Stimulated activated CD8-positive, alpha-beta memory T cell treated with anti-CD3 and anti-CD28 coated beads, Interleukin-2, amount 100 ng/mL, for 48 hours (primary cell): ENCODE measurements around the gene CD300LF.

Experiments used
- DNase-seq, 2 donors: peaks; one replicate each; pipeline ENCODE4 v3.0.0-alpha.2; 2020; ENCODE audit warnings: low read depth in 2 of 2

The CD300LF gene

DNA sequence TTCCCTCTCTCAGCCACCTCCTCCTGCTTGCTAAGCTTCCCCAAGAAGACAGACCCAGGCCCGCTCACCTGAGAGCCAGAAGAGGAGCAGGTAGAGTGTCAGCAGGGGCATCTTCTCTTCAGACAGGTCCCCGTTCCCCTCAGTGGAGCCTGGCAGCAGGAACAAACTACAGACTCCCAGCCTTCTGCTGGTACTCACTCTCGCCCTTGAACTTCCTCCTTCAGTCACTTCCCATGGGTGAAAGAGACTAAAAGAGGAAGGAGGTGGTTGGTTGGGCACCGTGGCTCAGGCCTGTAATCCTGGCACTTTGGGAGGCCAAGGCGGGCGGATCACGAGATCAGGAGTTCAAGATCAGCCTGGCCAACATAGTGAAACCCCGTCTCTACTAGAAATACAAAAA lies at the start of gene CD300LF:
Gene CD300LF (minus strand): TSS at position 168 of the 400 bp plus-strand sequence. CDS start 57 bp downstream, at position 111.
- DNase-seq: no peak

DNA sequence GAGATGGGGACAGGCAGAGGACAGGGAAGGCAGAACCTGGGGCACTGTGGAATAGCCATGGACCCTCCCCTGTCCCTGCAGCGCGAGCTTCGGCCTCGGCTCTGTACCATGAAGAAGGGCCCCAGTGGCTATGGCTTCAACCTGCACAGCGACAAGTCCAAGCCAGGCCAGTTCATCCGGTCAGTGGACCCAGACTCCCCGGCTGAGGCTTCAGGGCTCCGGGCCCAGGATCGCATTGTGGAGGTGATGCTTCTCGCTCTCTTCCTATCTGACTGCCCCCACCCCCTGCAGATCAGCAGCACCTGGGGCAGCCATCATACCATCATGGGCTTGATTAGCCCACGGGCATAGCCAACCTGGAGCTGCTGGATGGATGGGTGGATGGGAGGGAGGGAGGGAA lies 49.2 kb upstream of the CD300LF start:
- no peak for DNase-seq

DNA sequence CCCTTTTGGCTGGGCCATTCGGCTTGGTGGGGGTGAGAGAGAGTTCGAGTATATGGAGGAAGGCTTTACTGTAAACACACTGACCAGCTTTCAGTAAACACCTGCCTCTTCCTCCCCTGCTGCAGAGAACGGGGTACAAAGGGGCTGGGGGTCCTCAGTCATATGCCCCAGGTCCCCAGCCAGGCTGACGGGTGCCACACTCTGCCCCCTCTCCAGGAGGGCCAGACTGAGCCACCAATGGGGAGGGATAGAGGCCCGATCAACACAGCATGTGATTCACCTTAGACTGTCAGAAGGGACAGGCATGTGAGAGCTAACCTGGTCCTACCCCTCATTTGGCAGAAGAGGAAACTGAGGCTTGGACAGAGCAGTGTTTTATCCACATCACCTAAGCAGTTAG lies 48.7 kb upstream of the CD300LF start:
- no peak for DNase-seq

DNA sequence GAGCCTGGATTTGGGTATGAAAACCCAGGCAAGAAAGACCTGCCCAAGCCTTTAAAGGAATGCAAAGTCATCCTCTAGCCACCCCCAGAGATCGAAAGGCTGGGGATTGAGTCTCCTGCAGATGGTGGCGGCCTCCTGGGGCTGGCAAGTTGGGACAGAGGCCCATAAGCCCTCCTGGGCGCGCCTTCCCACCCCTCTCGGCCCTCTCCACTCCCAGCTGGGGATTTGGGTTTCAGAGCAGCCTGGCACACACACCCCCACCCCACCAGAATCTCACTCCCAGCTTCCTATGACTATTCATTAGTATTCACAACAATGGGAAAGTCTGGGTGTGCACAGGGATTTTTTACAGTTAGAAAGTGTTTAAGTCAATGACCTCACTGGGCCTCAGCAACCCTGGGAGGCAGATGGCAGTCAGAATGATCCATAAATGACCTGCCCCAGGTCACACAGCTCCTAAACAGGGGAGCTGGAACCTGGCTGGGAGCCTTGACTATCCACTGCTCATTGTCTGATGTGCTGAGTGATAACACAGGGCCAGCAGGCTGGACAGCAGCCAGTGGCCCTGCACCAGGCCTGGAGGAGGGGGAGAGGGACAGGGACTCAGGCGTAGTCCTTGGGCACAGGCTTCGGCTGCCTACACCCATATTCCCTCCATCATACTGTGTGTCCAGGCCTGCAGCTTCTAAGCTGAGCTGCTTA lies 47.8 kb upstream of the CD300LF start:
- DNase-seq: no peak

DNA sequence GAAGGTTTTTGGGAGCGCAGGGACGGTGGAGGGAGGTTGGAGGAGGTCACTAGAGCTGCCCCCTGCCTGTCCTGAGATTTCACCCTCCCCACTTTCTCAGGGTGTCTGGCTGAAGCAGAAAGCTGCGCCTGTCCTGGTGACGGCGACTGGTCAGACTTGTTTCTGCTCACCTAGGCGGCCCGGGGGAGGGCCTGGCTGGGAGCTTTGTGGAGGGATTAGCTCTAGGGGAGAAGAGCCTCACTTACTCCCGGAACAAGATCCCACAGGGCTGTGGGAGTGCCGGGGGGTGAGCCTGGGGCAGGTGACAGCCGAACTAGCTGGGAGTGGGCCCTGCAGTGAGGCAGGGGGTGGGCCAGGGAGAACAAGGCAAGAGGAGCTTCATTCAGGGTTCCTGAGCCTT lies 47.2 kb upstream of the CD300LF start:
- no peak for DNase-seq

DNA sequence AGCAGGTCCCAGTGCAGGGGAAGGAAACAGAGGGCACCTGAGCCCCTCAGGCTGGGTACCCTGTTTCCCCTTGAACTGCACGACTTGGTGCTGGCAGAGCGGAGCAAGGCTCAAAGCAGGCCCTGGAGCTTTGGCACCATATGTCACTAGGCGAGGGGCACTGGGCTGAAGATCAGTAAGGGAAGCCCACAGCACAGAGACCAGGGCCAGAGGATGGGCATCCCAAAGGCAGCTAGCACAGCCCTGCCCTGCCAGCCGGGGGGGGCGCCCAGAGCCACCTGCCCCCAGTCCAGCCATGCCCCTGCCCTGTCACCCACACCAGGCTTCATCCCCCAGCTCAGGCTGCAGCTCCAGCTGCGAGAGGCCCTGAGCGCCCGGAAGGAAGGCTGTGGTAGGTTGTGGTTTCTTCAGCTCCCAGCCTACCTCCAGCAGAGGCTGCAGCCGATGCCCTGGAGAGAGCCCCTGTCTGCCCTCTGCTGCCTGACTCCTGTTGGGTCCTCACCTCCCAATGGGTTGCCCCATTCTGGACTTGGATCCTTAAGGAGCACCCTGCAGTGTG lies 46.6 kb upstream of the CD300LF start:
- DNase-seq: peak in 1 of 2 donors; percentile 46

DNA sequence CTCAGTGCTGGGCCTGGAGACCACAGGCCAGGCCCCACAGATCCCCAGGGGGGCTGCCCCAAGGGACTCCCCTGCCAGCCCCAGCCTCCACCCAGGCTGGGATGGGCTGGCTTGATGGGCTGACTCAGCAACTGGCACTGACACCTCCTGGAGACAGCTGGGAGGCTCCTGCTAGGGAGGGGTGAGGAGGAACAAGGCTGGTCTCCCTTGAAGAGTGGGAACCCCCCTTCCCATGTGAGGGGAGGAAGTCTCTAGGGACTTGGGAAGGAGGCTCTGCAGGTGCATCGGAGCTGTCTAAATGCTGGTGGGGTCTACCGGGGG lies 46.1 kb upstream of the CD300LF start:
- DNase-seq: no peak

DNA sequence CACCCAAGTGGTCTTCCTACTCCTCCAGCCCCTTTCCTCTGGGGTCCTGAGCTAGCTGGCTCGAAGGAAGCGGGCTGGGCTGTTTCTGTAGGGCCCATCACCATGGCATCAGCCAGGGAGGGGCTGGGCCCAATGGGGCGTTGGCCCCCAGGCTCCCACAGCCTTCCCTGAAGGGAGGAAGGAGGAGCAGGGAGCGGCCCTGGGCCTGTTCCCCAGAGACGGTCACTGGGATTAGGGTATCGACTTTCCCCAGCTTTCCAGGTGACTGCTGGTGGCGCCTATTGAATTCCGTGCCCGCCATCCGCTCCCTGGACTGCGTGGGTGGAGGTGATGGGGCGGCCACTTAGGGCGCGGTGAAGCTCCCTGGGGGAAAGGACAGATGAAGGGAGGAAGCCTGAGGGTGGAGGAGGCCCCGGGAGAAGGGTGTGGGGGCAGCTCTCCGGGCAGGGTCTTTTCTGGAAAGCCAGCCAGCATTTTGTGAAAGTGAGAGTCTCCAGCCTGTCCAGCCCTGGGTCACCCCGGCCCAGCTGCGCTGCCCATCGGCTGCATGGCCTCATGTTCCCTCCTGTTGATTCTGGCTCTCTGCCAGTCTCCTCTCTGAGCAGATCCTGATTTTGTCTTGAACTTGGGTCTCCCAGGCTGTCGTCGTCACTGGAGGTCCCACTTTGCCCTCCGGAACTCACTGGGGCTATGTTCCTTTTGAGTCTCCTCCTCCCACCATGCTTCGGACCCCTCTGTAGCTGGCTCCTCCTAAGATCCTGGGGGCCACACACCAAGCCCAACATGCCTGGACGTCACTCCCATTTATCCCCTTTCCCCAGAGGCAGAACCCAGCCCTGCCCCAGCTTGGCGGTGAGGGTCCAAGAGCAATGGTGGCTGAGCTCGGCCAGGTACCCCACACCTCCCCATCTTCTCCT lies 45.5 kb upstream of the CD300LF start:
- DNase-seq: no peak

DNA sequence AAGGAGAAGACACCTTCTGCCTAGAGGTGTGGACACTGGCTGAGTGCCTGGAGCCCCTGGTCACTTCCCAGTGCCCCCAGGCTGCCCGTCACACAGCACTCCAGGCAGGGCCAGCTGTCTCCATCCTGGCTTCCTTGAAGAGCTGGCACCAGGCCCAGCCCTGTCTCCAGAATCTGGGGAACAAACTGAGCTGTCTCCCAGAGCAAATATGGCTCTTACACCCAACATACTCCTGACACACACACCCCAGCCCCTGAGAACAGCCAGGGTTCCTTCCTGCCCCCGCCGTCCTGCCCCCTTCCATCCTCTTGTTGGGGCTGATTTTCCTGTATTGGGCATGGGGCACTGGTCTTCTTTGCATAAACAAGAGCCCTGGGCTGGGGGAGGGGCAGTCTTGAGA lies 44.8 kb upstream of the CD300LF start:
- no peak for DNase-seq

DNA sequence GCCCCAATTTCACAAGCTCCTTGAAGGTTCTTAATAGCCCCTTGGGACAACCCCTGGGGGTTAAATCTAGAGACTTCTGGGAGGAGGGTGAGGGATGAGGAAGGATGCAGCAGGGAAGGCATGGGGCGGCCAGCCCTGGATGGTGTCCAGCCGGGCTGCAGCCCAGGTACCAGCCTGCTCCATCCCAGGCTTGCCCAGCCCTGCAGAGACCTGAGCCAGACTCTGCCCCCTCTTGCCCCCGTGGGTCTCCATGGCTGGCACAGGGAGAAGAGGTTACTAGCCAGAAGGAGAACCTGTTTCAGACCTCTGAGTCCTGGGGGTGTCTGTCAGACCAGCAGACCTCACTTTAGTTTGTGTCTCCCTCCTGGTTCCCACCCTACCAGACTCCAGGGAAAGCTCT lies 44.2 kb upstream of the CD300LF start:
- no peak for DNase-seq

DNA sequence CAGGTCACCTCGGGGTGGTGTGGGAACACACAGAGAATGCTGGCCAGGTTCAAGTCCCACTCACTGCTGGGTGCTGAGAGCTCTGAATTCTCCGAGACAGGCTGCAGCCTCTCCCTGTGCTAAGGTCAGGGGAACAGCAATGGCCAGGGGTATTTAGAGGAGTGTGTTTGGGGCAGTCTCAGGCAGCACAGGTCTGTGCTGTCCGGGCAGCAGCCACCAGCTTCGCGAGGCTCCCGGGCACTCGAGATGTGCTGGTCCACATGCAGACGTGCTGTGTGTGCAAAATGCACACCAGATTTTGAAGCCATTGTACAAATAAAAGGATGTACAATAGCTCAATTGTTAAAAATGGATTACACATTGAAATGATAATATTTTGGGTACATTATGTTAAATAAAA lies 42.8 kb upstream of the CD300LF start:
- no peak for DNase-seq

DNA sequence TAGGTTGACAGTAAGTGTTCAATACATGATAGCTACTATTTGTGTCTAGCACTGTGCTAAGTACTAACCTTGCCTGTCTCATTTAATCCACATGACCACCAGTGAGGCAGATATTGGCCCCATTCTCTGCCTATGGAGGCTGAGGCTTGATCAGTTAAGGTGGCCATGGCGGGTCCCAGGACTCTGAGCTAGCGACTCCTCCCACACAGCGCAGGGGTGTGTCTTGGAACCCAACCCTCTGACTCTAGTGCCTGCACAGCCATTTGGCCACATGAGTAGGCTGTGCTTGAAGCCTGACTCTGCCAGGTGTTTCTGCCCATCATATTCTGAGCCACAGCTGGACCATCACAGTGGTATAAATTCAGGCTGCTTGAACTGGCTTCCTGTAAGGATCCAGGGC lies 42.1 kb upstream of the CD300LF start:
- no peak for DNase-seq

DNA sequence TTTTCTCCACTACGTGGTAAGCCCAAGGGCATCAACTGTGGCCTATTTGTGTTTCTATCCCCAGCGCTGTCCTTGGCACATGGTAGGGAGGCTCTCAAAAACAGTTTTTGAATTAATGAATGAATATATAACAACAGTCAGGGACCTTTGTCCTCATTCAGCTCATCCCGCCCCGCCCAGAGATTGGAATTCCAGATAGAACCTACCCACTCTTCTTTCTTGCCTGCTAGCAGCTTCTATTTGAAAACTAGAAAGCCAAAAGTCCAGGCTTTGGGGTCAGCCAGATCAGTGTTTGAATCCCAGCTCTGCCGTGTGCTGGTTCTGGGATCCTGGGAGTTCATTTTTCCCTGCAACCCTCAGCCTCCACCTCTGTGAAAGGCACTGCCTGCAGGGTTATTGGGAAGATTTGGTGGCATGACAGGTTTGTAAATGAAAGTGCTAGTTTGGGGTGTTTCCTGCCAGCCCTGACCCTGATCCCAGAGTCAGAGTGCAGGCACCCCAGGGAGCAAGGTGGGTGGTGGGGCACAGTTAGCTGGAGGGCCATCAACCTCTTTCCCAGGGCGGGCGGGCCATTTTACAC lies 40.2 kb upstream of the CD300LF start:
- DNase-seq: no peak

DNA sequence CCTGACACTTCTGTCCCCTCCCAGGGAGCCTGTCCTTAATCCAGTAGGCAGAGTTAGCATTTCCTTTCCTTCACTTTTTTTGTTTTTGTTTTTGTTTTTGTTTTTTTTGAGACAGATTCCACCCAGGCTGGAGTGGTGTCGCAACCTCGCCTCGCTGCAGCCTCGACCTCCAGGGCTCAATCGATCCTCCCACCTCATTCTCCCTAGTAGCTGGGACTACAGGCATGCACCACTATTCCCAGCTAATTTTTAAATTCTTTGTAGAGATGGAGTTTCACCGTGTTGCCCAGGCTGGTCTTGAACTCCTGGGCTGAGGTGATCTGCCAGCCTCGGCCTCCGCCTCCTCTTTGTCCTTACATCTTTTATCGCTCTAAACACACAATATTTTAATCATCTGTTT lies 39.7 kb upstream of the CD300LF start:
- DNase-seq: no peak

DNA sequence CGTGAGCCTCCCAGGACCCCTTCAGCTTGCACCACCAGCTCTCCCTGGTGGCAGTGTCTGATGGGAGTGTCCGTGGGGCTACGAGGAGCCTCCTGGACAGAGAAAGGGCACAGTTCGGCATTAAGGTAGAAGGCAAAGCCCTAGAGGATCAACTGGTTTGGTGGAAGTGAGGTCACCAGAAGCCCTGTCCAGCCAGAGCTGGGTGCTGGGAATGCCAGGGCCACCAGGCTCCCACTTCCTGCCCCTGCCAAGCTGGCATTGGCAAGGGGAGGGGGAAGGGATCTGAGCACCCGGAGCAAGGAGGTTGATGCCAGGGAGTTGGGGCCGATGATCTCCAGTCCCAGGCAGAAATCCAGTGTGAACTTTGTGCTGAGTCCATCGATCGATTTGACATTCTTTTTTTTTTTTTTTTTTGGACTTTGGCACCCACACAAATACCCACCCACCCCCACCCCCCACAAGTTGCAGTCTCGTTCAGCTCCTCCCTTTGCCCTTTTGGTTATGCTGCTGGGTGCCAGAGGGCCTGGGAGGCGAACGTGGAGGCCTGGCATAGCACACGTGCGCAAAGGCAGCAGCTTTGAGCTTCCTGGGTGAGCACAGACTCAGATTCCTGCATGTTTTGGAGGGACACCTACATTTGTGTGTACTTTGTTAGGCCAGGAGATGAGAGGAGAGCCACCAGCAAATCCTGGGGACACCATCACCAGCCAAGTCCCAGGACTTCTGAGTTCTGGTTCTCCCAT lies 37.8 kb upstream of the CD300LF start:
- DNase-seq: no peak

DNA sequence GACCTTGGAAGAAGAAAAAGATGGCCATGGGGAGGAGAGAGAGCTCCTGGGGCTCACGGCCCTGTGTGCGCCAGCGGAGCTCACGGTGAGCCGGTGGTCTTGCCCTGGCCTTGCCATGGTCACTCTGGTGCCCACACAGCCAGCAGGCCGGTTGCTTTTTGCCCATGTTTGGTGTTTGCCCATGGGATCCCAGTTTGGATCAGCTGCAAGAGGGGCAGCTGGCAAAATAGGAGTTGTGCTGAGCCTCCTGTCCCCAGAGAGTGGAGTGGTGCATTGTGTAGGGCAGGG lies 37.3 kb upstream of the CD300LF start:
- no peak for DNase-seq

DNA sequence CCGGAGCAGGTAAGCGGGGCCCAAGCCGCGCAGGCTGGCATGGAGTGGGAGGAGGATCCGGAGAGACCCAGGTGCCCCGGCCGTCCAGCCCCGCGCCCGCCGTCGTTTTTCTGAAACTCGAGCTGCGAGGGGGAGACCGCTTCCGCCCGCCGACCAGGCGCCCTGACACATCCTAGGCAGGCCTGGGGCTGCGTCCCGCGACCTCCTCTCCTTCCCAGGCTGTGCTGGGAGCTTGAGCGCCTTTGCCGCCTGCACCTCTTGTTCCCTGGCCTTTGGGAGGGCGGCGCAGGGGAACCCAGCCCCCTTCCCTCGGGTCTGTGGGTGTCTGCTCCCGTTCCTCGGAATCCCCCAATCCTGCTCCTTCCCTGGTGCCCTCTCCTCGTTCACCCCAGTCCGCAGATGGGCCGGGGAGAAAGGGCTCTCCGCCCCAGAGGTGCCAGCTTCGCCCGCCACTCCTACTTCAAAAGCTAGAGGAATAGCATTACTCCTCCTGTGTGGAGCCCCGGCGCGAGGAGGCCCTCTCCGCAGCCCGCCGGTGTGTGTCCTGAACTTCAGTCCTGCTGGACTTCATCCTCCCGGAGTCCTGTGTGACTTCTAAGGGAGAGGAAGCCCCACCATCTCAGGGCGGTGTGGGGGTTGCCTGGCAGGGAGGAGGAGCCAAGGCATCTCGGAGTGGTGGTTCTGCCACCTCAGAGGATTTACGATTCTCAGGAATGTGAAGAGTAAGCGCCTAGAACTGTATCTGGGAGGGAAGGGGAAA lies 36.7 kb upstream of the CD300LF start:
- DNase-seq: peak in 1 of 2 donors; percentile 45

DNA sequence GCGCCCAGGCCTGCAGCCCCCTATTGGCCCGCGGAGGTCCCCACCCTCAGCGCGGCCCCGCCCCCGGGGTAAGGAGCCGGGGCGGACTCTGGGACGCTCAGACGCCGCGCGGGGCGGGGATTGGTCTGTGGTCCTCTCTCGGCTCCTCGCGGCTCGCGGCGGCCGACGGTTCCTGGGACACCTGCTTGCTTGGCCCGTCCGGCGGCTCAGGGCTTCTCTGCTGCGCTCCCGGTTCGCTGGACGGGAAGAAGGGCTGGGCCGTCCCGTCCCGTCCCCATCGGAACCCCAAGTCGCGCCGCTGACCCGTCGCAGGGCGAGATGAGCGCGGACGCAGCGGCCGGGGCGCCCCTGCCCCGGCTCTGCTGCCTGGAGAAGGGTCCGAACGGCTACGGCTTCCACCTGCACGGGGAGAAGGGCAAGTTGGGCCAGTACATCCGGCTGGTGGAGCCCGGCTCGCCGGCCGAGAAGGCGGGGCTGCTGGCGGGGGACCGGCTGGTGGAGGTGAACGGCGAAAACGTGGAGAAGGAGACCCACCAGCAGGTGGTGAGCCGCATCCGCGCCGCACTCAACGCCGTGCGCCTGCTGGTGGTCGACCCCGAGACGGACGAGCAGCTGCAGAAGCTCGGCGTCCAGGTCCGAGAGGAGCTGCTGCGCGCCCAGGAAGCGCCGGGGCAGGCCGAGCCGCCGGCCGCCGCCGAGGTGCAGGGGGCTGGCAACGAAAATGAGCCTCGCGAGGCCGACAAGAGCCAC lies 36.0 kb upstream of the CD300LF start, which contains the start of gene NHERF1:
Gene NHERF1 (plus strand): TSS at position 100 of the 750 bp plus-strand sequence. CDS start 219 bp downstream, at position 319.
- DNase-seq: peak; percentile 88 to 97

DNA sequence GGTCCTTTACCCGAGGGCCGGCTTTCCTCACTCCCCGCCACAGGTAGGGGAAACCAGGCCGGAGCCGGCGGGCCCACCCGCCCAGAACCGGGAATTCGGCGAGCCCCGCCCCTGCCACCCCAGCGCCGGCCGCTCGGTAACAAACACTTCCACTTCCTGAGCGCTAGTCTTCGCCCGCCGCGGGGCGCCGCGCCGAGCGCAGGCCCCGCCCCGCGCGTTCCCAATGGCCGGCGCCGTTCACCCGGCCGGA lies 35.5 kb upstream of the CD300LF start:
- DNase-seq: no peak

DNA sequence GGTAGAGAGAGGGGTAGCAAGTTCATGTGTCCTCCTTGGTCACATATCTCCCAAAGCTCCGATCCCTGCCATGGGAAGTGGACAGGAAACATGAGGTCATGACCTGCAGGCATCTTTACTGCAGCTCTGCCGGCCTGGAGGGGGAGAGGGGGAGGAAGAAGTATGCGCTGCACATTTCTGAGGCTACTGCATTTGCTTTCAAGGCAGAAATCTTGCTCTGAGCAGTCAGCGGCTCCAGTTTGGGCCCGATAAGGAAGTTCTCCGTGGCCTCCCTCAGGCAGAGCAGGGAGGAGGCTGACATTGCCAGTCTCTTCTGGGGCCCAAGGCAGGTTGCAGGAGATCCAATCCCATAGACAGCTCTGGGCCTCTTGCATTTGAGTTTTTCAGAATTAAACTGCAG lies 34.2 kb upstream of the CD300LF start:
- DNase-seq: no peak

DNA sequence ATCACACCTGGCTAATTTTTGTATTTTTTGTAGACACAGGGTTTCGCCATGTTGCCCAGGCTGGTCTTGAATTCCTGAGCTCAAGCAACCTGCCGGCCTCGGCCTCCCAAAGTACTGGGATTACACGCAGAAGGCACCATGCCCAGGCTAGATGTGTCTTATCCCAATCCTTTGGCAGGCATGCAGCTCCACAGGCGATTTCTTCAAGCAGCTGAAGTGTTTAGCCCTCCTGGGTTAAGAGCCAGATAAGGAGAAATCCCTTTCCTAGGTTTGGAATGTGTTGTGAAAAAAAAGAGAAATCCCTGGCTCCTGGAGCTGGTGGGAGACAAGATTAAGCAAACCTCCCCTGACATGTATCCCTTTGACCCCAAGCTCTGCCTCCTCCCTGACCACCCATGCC lies 33.7 kb upstream of the CD300LF start:
- DNase-seq: no peak
